ENCODE data around the gene SRCAP. TPM values are rescaled to one million over a fixed set of nuclear protein-coding genes. Genes with fewer than 3 reads are reported as not detected.

The SRCAP gene
- polyA plus RNA-seq, 1 donor, result 37.1 TPM

DNA sequence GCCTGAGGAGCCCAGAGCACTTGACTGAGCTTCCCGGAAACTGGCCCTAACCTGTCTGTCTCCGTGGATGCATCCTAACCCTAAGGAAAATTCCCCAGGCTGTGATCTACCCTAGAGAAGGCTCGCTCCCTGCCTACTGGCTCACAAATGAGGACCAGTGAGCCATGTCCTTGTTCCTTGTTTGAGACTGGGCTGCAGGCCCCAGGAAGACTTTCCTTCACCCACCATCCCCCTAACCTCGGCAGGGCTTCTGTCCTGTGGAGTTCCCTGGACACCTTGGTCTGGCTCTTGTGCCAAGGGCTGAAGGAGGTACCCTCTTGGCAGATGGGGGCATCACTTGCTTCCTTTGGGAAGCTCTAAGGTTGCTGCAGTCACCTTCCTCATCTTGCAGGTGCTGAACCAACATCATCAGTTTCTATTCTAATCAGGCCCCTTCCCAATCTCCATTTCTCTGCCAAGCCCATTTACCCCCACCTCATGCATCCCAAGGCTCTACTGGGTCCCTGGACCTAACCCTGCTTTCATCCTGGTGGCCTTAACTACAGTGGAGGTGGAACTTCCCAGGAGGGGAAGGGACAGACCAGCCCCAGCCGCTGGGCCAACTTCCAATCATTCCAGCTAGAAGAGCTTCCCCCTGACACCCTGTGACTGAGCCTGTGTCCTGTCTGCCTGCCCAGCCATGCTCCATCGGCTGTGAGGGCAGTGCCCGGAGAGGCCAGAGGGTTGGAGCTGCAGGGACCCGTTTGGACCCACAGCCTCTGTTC is 75.6 kb downstream of the SRCAP start:
- DNase-seq, result no peak

DNA sequence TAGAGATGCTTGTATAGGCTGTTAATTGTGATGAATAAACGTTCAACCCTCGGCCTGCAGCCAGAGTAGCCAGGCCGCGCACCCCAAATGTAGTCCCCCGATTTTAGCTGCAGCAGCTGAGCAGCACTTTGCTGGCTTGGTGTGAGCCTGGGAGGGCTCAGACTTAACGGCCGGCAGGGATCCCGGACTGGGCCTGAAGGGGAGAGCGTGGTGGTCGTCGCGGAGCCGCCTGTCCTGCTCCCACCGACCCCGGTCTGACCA is 76.1 kb downstream of the SRCAP start:
- no peak for DNase-seq

DNA sequence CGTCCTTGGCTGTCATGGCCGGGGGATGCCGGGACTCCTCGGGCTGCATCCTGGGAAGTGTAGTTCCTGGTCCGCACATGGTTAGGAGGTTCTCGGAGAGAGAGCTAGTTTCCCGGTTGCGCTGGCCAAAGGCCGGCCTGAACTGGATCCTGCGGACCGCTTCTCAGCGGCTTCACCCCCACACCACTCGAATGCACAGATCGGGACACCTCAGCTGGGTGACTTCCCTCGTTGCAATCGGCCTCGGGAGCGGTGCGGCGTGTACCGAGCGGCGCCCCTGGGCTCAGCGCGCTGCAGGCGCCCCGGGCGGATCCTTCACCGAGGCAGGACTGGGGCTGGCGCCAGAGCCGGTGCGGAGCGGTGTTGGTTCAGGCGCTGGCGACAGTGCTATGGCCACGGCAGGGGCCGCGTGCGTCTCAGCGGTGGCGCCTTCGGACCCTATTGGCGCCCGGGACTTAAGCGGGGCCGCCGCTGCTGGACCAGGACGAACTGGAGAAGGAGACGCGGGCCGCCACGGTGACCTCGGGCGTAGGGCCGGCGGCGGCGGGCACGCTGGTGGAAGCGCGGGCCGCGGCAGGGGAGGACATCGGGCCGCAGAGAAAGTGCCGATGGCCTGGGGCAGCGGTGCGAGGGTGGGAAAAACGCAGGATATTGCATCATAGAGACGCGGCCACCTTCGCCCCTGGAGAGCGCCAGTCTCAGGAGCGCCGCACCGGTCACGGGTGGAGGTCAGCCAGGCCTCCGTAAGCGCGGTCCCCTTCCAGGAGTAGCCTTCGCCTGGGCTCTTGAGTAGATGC is 76.6 kb downstream of the SRCAP start:
- DNase-seq, result peak; percentile 82

GRCh38 chr16:30777591-30778297 is 78.8 kb downstream of the SRCAP start:
- no peak for DNase-seq

DNA sequence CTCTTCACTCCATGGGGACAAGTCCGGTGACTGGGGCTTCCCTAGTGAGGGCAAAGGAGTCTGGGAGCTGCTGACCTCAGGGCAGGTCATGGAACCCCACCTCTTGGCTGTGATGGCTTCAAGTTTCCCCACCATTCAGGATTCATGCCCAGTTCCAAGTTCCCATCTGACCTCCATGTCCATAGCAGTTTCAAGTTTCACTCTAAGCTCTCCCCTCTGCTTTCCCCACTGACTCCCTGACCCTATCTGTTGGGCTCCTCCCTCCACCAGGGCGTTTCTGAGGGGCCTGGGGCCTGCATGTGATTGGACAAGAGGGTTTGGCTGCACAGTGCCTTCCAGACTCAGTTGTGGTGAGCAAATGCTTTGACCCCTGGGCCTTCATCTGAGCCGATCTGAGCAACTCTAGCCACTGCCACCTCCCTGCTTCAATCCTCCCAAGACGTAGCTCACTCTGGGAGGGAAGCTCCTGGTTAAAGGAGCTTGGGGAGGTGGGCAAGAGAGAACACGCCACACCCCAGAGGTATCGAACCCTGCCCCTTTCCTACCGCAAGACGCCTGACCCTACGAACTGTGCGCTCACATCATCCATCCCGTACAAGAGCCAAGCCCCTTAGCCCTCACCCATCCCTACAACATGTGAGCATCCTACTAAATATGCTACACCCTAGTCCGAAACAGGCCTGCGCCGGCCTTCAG is 79.7 kb downstream of the SRCAP start:
- DNase-seq, result no peak

- DNase-seq, result no peak
These were observed 80.6 kb downstream of the SRCAP start for GRCh38 chr16:30779596-30779995.

DNA sequence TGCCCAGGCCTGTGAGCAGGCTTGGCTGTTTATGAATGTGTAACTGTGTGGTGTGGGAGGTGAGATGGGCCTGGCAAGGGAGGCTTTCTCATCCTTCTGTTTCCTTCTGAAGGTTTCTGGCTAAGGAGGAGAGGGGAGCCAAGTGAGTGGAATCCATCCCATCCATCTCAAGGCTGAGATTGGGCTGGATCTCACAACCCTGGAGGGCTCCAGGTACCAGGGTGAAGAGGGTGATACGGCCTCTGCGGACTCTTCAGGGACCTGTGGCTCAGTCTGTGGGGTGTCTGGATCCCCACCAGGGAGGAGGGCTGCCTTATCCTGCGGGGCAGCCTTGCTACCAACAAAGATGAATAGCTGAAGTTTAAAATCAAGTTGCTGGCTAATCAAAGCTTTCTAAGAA is 81.0 kb downstream of the SRCAP start:
- no peak for DNase-seq

- DNase-seq, result no peak
These were observed 81.6 kb downstream of the SRCAP start for GRCh38 chr16:30780549-30780948.

GRCh38 chr16:30782486-30783279 is 83.7 kb downstream of the SRCAP start:
- no peak for DNase-seq

DNA sequence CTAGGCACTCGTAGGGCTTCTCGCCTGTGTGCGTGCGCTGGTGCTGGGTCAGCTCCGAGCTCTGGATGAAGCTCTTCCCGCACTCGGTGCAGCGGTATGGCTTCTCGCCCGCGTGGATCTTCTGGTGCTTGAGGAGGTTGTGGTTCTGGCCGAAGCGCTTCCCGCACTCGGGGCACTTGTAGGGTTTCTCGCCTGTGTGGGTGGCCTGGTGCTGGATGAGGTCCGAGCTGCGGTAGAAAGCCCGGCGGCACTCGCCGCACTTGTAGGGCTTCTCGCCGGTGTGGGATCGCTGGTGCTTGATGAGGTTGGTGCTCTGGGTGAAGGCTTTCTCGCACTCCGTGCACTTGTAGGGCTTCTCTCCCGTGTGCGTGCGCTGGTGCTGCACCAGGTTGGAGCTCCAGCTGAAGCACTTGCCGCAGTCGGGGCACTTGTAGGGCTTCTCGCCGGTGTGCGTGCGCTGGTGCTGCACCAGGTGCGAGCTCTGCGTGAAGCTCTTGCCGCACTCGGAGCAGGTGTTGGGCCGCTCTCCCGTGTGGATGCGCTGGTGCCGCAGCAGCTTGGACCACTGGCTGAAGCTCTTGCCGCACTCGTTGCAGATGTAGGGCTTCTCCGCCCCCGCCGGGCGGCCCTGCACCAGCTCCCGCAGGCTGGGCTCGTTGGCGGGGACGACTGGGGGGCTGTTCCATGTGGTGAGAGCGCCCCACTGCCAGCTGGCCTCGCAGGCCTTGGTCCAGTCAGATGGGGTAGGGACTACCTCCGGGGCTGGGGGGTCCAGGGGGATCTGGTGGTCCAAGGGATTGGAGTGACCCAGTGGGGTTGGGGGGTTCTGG is 84.5 kb downstream of the SRCAP start:
- DNase-seq, result no peak

- DNase-seq, result no peak
These were observed 85.2 kb downstream of the SRCAP start for GRCh38 chr16:30784215-30784614.

DNA sequence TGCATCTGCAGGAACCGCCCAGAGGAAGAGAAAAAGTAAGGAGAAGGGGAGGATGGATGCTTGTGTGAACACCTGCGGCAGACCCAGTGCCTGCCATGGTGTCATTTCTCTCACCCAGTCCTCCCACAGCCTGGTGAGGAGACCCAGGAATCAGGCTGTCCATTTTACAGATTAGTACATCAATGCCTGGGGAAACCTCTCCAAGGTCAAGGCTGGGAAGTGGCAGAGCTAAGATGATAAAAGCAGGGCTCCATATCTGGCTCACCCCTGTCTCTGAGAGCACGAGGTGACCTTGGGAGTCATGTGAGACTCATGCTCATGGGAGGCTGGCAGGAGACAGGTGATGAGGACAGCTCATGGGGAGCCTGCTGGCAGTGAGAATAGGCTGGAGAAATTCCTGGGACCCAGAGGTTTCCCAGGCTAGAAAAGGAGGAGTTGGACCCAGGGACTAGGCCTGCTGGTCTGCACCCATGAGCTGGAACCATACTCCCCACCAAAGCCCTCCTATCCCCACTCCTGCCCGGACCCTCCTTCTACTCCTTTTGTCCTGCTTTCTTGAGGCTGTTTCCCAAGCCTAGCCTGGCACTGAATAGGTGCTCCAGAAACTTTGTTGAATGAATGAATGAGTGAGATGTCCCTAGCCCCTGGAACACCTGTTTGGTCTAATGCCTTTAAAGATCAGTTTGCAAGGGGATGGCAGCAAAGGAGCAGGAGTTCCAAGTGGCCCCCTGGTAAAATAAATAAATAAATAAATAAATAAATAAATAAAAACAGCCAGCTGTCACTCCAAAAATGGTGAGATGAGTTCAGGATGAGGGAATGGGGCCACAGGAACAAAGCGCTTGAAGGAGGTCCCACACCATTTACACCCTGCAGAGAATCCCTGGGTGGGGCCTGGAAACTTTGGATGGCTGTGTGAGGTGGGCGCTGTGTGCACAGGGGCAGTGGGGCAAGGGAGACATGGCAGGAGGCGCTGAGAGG is 86.4 kb downstream of the SRCAP start:
- DNase-seq, result no peak

DNA sequence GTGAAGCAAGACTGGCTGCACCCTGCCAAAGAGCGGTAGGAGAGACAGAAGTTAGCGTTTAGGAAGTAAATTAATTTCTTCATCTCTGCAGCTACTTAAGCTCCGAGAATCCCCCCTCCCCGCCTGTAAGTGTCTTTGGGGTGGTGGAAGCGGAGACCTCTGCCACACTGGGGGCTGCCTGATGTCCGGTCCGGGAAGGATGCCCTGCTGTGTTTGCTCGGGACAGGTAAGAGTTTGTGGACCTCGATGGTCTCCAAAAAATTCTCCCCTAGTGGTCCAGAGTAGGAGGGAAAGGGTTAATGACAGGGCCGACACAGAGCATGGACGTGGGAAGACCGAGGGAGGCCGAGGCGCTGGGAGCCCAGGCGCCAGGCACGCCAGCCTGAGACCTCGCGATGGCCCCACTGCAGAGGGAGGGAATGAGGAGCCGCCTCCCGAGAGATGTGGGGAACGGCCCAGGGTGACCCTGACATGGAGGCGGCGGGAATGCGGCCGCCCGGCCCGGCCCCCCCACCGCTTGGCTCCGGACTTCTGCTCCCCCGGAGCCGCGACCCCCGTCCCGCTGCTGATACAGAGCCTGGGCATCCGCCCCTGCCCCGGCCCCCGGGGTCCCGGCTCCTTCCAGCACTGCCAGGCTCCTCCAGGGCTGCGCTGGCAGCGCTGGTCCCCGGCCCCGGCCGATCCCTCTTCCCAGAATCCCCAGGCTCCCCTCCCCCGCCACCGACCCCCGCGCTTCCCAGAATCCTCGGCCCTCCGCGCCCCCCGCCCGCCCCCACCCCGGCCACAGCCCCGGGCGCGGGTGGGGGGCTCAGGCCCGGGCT is 87.4 kb downstream of the SRCAP start:
- no peak for DNase-seq

DNA sequence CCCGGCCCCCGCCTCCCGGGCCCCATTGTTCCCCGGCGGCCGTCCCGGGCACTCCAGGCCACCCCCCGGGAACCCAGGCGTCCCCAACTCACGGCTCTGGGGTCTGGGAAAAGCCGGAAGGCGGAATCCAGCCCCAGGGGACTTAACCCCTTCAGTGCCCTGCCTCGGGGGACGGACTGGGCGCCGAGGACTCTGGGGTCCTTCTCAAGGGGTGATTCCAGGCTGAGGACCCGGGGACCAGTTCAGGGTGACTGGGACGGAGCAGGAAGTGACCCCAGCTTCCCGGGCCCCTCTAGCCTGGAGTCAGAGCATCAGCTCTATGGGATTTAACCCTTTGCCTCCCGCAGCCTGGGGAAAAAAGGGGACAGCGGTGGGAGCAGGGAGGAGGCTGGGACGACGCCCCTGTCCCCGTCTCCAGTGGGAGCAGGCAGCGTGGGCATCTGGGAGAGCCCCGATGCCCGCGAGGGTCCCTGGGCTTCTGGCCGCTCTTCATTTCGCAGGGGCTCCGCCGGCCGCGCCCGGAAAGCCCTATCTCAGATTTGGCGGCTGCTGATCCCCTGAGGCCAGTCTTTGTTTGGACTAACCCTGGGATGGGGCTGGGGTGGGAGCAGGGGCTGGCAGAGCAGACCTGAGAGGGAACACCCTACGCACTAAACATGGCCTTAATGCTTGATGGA is 88.1 kb downstream of the SRCAP start, which contains the start of gene ZNF629:
TSS of gene ZNF629 (minus strand) at position 270 of the 677 bp plus-strand sequence. CDS start 2,723 bp downstream, outside the sequence.
- peak; percentile 86 for DNase-seq

DNA sequence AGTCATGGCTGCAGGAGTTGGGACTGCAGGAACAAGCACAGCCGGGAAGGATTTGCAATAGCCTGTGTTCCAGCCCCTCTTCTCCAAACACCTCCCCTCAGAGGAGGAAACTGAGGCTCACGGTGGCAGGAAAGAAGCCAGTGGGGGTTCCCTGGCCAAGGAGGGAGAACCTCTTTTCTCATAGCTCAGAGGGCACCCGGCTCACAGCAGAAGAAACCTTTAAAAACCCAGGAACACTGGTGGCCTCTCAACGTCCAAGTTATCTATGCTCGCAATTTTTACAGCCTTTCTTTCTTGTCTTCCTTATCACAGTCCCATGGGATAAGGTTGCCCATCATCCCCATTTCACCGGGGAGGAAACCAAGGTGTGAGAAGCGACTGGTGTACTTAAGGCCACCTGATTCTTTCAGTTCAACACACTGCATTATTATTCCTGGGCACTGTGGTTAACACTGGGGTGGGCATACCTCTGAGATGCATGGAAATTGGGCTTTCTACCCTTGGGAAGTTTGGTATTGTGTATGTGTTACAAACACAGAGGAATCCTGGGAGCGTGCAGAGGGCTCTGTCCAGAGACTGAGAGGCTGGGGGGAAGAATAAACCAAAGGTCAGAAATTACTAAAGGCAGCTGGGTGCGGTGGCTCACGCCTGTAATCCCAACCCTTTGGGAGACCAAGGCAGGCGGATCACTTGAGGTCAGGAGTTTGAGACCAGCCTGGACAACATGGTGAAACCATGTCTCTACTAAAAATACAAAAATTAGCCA is 88.8 kb downstream of the SRCAP start:
- DNase-seq, result no peak

Measured in left kidney (tissue), 2 donors.